ENCODE measurements around the gene SALL4.

DNA sequence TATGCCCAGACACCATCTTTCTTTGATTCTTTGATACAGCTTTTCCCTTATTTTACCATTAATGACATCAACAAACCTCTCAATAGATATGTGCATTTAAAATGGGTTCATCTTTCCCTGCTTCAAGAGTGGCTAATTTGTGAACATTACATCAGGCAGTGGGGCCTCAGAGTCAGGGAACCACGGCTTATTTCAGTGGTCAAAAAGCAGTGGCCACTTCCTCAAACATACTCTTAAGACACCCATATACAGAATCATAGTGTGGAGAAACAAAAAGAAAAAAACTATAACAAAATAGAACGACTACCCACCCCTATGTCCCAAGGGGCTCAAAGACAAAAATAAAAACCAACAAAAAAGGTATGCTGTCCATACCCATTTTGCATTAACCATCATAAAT, 12.9 kb downstream of the SALL4 start:
- TF ChIP-seq, protein P1, sequence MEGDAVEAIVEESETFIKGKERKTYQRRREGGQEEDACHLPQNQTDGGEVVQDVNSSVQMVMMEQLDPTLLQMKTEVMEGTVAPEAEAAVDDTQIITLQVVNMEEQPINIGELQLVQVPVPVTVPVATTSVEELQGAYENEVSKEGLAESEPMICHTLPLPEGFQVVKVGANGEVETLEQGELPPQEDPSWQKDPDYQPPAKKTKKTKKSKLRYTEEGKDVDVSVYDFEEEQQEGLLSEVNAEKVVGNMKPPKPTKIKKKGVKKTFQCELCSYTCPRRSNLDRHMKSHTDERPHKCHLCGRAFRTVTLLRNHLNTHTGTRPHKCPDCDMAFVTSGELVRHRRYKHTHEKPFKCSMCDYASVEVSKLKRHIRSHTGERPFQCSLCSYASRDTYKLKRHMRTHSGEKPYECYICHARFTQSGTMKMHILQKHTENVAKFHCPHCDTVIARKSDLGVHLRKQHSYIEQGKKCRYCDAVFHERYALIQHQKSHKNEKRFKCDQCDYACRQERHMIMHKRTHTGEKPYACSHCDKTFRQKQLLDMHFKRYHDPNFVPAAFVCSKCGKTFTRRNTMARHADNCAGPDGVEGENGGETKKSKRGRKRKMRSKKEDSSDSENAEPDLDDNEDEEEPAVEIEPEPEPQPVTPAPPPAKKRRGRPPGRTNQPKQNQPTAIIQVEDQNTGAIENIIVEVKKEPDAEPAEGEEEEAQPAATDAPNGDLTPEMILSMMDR (IDR thresholded peaks at IDR 0.05; ENCODE audit: low read depth, low read length, missing input control), result no peak
- TF ChIP-seq GABPA (IDR thresholded peaks at IDR 0.05 in 1 of 2, conservative IDR thresholded peaks at IDR 0.05 in 1 of 2) (no peak), FOXA1 (IDR thresholded peaks at IDR 0.05) (no peak), YY1 (IDR thresholded peaks at IDR 0.05) (no peak), RXRA (IDR thresholded peaks at IDR 0.05) (no peak), RAD21 (IDR thresholded peaks at IDR 0.05) (no peak), SP1 (IDR thresholded peaks at IDR 0.05) (no peak), HNF4A (conservative IDR thresholded peaks at IDR 0.05) (no peak)
- TF ChIP-seq, protein P2, sequence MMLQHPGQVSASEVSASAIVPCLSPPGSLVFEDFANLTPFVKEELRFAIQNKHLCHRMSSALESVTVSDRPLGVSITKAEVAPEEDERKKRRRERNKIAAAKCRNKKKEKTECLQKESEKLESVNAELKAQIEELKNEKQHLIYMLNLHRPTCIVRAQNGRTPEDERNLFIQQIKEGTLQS (IDR thresholded peaks at IDR 0.05), result no peak
- TF ChIP-seq, protein P3, sequence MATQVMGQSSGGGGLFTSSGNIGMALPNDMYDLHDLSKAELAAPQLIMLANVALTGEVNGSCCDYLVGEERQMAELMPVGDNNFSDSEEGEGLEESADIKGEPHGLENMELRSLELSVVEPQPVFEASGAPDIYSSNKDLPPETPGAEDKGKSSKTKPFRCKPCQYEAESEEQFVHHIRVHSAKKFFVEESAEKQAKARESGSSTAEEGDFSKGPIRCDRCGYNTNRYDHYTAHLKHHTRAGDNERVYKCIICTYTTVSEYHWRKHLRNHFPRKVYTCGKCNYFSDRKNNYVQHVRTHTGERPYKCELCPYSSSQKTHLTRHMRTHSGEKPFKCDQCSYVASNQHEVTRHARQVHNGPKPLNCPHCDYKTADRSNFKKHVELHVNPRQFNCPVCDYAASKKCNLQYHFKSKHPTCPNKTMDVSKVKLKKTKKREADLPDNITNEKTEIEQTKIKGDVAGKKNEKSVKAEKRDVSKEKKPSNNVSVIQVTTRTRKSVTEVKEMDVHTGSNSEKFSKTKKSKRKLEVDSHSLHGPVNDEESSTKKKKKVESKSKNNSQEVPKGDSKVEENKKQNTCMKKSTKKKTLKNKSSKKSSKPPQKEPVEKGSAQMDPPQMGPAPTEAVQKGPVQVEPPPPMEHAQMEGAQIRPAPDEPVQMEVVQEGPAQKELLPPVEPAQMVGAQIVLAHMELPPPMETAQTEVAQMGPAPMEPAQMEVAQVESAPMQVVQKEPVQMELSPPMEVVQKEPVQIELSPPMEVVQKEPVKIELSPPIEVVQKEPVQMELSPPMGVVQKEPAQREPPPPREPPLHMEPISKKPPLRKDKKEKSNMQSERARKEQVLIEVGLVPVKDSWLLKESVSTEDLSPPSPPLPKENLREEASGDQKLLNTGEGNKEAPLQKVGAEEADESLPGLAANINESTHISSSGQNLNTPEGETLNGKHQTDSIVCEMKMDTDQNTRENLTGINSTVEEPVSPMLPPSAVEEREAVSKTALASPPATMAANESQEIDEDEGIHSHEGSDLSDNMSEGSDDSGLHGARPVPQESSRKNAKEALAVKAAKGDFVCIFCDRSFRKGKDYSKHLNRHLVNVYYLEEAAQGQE (IDR thresholded peaks at IDR 0.05), result no peak
- TF ChIP-seq, protein P4, sequence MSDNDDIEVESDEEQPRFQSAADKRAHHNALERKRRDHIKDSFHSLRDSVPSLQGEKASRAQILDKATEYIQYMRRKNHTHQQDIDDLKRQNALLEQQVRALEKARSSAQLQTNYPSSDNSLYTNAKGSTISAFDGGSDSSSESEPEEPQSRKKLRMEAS (IDR thresholded peaks at IDR 0.05), result no peak
- TF ChIP-seq, protein P5, sequence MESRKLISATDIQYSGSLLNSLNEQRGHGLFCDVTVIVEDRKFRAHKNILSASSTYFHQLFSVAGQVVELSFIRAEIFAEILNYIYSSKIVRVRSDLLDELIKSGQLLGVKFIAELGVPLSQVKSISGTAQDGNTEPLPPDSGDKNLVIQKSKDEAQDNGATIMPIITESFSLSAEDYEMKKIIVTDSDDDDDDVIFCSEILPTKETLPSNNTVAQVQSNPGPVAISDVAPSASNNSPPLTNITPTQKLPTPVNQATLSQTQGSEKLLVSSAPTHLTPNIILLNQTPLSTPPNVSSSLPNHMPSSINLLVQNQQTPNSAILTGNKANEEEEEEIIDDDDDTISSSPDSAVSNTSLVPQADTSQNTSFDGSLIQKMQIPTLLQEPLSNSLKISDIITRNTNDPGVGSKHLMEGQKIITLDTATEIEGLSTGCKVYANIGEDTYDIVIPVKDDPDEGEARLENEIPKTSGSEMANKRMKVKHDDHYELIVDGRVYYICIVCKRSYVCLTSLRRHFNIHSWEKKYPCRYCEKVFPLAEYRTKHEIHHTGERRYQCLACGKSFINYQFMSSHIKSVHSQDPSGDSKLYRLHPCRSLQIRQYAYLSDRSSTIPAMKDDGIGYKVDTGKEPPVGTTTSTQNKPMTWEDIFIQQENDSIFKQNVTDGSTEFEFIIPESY (IDR thresholded peaks at IDR 0.05), result no peak
